T-helper 1 cell treated with Interleukin-12 subunit alpha and Interleukin-12 subunit beta and Interleukin-4 antibody, amounts not matched to agents 30 μg/mL and 1 μg/mL, for 36 hours (primary cell): ENCODE results near the gene PAK1.

ENCODE experiments used
- H3K27ac Mint-ChIP-seq: one replicate; pipeline ENCODE4 v1.8.0; 2021; ENCODE audit warnings: mild to moderate bottlenecking, mixed read lengths
- H3K27me3 Mint-ChIP-seq: one replicate; pipeline ENCODE4 v1.8.0; 2021; ENCODE audit warnings: low read depth, mixed read lengths
- H3K36me3 Mint-ChIP-seq: one replicate; pipeline ENCODE4 v1.8.0; 2021; ENCODE audit warnings: low read depth, mixed read lengths
- H3K4me1 Mint-ChIP-seq: one replicate; pipeline ENCODE4 v1.8.0; 2021; ENCODE audit warnings: low read depth, mixed read lengths
- H3K4me3 Mint-ChIP-seq: one replicate; pipeline ENCODE4 v1.8.0; 2021; ENCODE audit warnings: mild to moderate bottlenecking, moderate library complexity, mixed read lengths
- H3K9me3 Mint-ChIP-seq: one replicate; pipeline ENCODE4 v1.8.0; 2021; ENCODE audit warnings: mixed read lengths

PAK1 gene

DNA sequence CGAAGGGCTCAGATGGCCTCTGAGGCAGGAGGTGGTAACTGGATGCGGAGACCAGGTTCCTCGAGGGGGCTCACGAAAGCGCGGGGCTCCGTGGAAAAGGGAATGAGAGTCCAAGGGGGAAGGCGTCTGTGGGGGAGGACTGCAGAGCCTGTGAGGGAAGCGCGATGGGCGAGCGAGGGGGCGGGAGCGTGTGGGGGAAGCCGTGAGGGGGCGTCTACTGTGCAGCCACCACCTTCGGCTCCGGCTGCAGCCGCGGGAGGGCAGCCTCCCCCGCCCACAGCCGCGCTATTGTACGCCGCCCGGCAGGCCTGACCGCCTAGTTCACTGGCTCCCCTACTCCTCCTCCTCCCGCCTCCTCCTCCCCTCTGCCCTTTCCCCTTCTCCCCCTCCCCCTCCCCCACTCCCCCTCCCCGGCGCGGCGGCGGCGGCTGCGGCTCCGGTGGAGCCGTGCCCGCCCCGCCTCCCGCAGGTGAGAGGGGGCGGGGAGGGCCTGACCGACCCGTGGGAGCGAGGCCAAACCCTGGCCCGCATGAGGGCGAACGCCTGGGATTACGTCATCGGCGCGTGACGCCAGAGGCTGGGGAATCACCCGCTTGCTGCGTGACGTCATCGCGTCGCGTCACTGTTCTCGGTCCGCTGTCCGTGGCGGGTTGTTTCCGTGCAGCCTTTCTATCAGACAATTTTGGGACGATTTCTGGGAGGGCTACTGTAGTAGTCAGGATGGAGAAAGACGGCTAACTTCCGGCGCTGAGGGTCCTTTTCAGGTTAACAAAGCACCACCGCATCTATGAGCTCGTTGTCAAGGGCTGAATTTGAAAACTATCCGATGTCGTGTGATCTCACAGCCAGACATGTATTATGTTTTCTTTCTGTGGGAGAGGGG lies at the start of gene PAK1:
Gene PAK1 (minus strand): TSS at position 294 of the 883 bp plus-strand sequence. CDS start 81,574 bp downstream, outside the sequence.
- no peaks in the 10 kb centered on the region for H3K36me3 Mint-ChIP-seq
- H3K27me3 Mint-ChIP-seq: peaks cover 45% of the 10 kb centered on the region
- H3K4me3 Mint-ChIP-seq: peak within 1 kb of the TSS; percentile 83
- peaks cover 14% of the 10 kb centered on the region for H3K4me1 Mint-ChIP-seq
- H3K27ac Mint-ChIP-seq: peak within 1 kb of the TSS; percentile 83
- no peaks in the 10 kb centered on the region for H3K9me3 Mint-ChIP-seq

DNA sequence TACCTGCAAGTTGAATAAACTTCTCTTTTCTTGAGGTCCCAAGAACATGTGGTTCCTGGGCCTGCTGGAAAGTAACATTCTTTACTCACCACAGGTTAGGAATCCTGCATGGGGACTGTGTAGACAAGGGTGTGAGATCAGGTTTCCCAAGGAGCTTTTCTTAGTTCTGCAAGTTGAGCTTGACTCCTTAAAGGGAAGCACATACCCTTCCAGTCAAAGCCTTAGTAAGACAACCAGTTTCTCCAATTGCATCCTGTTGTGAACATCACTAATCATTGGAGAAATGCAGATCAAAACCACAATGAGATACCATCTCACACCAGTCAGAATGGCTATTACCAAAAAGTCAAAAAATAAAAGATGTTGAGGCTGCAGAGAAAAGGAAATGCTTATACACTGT lies 48.3 kb upstream of the PAK1 start:
- no peaks in the 10 kb centered on the region for H3K36me3 Mint-ChIP-seq
- H3K9me3 Mint-ChIP-seq: no peaks in the 10 kb centered on the region
- H3K27ac Mint-ChIP-seq: no peak overlapping the region
- H3K4me3 Mint-ChIP-seq: no peak overlapping the region
- no peaks in the 10 kb centered on the region for H3K4me1 Mint-ChIP-seq
- no peaks in the 10 kb centered on the region for H3K27me3 Mint-ChIP-seq

DNA sequence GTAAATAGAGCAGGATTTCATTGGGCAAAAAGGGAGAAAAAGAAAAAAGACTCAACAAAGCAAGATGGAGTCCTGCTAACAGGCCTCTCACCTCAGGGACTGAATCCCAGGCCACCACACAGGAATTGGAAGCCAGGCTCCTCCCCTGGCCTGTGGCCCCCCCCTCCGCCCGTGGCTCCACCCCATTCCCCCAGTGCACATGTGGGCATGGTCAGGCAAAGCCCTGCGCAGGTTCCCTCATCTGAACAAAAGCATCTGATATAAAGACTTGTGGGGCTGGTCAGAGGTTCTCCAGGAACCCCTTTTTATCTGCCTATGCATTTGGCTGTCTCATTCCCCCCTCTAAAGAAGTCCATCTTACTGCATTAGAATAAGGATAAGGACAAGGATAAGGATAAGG lies 46.0 kb upstream of the PAK1 start:
- Mint-ChIP-seq H3K4me1 (no peaks in the 10 kb centered on the region), H3K4me3 (no peak overlapping the region), H3K27ac (no peak overlapping the region), H3K36me3 (no peaks in the 10 kb centered on the region), H3K27me3 (no peaks in the 10 kb centered on the region), H3K9me3 (no peaks in the 10 kb centered on the region)

DNA sequence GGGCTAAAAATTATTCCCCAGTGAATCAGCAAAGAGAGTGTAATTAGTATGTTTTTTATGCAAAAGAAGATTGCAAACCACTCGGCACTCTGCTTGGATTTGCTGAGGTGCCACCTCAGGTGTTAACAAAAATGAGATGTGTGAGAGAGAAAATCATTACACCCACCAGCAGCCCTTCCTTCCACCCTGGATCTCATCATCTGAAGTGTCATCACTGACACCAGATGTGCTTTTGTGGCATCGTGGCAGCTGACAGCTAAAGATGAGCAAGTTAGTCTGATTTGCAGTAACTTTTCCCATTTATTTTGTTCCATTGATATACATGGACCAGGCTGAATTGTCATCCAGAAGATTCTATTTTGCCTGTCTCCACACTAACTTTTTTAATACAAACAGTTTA lies 44.6 kb upstream of the PAK1 start:
- Mint-ChIP-seq H3K9me3 (no peaks in the 10 kb centered on the region), H3K4me3 (no peak overlapping the region), H3K36me3 (no peaks in the 10 kb centered on the region), H3K27me3 (no peaks in the 10 kb centered on the region), H3K4me1 (no peaks in the 10 kb centered on the region), H3K27ac (no peak overlapping the region)

- Mint-ChIP-seq H3K36me3 (no peaks in the 10 kb centered on the region), H3K9me3 (no peaks in the 10 kb centered on the region), H3K4me1 (no peaks in the 10 kb centered on the region), H3K27me3 (no peaks in the 10 kb centered on the region), H3K27ac (no peak overlapping the region), H3K4me3 (no peak overlapping the region)
Measured at GRCh38 chr11:77517753-77518152, 43.9 kb upstream of the PAK1 start.

GRCh38 chr11:77517226-77517625 lies 43.3 kb upstream of the PAK1 start:
- Mint-ChIP-seq H3K27ac (no peak overlapping the region), H3K4me3 (no peak overlapping the region), H3K27me3 (no peaks in the 10 kb centered on the region), H3K9me3 (no peaks in the 10 kb centered on the region), H3K4me1 (no peaks in the 10 kb centered on the region), H3K36me3 (no peaks in the 10 kb centered on the region)

DNA sequence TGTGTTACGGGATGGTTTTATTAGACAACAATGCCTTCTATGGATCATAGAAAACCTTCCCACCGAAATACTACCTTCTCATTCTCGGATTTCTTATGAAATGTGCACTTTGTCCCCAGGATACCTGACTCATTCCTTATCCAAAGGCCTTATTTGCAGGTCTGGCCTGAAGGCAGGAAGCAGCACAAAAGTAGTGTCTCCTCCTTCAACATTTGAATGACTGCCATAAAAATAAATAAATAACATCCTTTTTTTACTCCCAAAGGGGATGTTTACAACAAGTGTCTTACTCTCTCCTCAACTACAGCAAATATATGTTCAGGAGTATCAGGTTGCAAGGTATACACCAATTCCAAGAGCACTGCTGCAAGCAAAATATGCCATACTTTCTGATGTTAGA lies 41.6 kb upstream of the PAK1 start:
- H3K27ac Mint-ChIP-seq: no peak overlapping the region
- H3K9me3 Mint-ChIP-seq: no peaks in the 10 kb centered on the region
- no peaks in the 10 kb centered on the region for H3K4me1 Mint-ChIP-seq
- H3K36me3 Mint-ChIP-seq: no peaks in the 10 kb centered on the region
- H3K27me3 Mint-ChIP-seq: peaks cover 3% of the 10 kb centered on the region
- H3K4me3 Mint-ChIP-seq: no peak overlapping the region

DNA sequence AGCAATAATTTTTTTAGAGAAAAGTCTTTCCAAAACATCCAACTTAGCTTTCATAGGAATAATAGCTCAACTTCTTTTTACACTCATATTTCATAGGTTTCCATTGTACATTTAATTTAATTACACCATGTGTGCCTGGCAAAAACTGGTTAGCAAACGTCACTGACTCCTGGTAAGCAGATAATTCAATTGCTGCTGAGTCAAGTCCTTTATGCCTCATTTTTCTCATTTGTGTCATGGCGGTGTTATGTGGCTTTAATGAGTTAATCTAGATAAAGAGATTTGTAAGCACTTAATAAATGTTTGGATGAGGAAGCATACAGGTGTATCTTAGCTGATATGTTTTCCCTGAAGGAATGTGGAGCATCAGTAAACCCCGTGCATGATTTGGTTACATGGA lies 41.2 kb upstream of the PAK1 start:
- Mint-ChIP-seq H3K4me3 (no peak overlapping the region), H3K4me1 (no peaks in the 10 kb centered on the region), H3K27me3 (peaks cover 3% of the 10 kb centered on the region), H3K27ac (no peak overlapping the region), H3K36me3 (no peaks in the 10 kb centered on the region), H3K9me3 (no peaks in the 10 kb centered on the region)

DNA sequence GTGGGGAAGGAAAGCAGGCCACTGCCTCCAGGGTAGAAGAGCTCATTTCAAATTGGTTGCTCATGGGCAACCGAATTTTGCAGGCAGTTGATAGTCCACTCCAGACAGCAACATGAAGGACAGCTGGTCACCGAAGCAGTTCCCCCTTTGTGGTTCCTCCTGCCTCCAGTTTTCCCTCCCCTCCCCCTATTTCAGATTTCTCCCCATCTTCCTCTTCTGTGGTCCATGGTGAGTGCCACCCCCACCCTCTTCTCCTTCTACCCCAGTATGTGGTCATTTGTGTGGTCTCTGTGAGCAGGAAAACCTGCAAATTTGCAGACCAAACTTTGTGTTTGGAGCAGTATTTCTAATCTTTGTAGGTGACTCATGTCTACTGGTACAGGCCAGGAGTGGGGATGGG lies 38.2 kb upstream of the PAK1 start:
- Mint-ChIP-seq H3K4me3 (no peak overlapping the region), H3K36me3 (no peaks in the 10 kb centered on the region), H3K27ac (no peak overlapping the region), H3K9me3 (no peaks in the 10 kb centered on the region), H3K27me3 (peaks cover 3% of the 10 kb centered on the region), H3K4me1 (no peaks in the 10 kb centered on the region)

DNA sequence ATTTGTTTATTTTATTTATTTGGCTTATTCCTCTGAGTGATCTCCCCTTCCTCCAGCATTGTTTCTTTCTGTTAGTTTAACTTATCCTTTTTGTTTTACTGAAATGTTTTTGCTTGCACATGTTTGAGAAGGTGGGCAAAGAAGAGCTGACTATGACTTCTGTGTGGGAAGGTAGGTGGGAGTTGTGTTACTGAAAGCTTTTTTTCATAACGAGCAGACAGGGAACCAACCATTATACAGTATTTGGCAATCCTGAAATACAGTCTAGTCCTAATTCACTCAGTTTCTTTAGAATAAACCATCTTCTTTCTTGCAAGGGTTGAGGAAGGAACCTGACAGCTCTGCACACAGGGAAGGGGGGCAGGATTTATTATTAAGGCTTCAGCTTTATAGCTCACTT lies 37.0 kb upstream of the PAK1 start:
- H3K4me3 Mint-ChIP-seq: no peak overlapping the region
- H3K9me3 Mint-ChIP-seq: no peaks in the 10 kb centered on the region
- H3K27me3 Mint-ChIP-seq: peaks cover 7% of the 10 kb centered on the region
- no peaks in the 10 kb centered on the region for H3K4me1 Mint-ChIP-seq
- H3K27ac Mint-ChIP-seq: no peak overlapping the region
- no peaks in the 10 kb centered on the region for H3K36me3 Mint-ChIP-seq

DNA sequence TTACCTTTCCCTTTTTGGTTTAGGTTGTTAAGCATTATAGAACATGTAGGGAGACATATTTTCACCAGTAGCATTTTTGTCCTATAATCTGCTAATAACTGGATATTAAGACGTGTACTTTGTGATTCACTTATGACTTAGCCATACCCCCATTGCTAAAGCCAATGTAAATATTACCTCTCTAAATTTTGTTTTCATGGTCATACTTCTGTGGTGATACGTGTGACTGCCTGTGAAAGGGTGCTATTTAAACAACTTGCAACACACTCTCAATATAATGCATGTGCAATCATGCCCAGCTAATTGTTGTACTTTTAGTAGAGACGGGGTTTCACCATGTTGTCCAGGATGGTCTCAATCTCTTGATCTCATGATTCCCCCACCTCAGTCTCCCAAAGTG lies 36.2 kb upstream of the PAK1 start:
- H3K36me3 Mint-ChIP-seq: no peaks in the 10 kb centered on the region
- peaks cover 7% of the 10 kb centered on the region for H3K27me3 Mint-ChIP-seq
- no peaks in the 10 kb centered on the region for H3K4me1 Mint-ChIP-seq
- no peak overlapping the region for H3K27ac Mint-ChIP-seq
- H3K9me3 Mint-ChIP-seq: no peaks in the 10 kb centered on the region
- no peak overlapping the region for H3K4me3 Mint-ChIP-seq

- H3K36me3 Mint-ChIP-seq: no peaks in the 10 kb centered on the region
- H3K27ac Mint-ChIP-seq: no peak overlapping the region
- no peaks in the 10 kb centered on the region for H3K9me3 Mint-ChIP-seq
- no peaks in the 10 kb centered on the region for H3K4me1 Mint-ChIP-seq
- H3K4me3 Mint-ChIP-seq: no peak overlapping the region
- peaks cover 7% of the 10 kb centered on the region for H3K27me3 Mint-ChIP-seq
Measured at GRCh38 chr11:77508019-77508418, 34.1 kb upstream of the PAK1 start.

DNA sequence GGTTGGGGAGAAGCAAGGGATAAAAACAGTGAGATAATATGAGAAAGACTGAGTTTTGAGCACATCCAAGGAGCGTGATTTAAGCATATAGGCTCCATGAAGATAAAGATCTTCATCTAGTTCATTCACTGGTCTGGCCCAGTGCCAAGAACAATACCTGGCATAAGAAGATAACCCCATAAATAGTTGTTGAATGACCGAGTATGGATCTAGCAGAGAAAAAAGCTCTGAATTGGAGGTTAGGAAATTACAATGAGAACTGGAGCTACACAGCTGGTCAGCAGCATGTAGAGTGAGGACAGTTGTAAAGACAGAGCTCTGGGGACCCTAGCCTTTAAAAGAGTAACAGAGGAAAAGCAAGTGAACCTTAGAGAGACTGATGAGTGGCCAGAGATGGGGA lies 33.0 kb upstream of the PAK1 start:
- no peaks in the 10 kb centered on the region for H3K9me3 Mint-ChIP-seq
- H3K27ac Mint-ChIP-seq: no peak overlapping the region
- H3K4me3 Mint-ChIP-seq: no peak overlapping the region
- no peaks in the 10 kb centered on the region for H3K4me1 Mint-ChIP-seq
- H3K36me3 Mint-ChIP-seq: no peaks in the 10 kb centered on the region
- H3K27me3 Mint-ChIP-seq: peaks cover 13% of the 10 kb centered on the region

- Mint-ChIP-seq H3K4me3 (no peak overlapping the region), H3K9me3 (no peaks in the 10 kb centered on the region), H3K4me1 (no peaks in the 10 kb centered on the region), H3K27me3 (peaks cover 17% of the 10 kb centered on the region), H3K36me3 (no peaks in the 10 kb centered on the region), H3K27ac (no peak overlapping the region)
Measured at GRCh38 chr11:77505956-77506355, 32.1 kb upstream of the PAK1 start.

DNA sequence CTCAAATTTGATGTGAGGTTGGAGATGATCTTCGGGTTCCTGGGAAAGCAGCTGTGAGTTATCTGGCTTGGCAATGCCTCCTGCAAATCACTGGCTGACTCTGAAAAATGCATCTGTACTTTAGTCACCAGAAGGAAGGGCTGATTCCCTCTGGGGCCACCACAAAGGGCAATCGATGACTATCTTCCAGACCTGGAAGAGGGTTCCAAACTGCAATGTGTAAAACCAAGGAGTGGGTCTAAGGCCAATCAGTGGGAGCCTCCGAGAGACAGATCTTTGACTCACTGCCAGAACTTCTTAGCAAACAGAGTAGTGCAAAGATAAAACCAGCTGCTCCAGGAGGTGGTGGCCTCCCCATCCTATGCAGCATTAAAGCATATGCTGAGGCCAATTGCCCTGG lies 29.1 kb upstream of the PAK1 start:
- H3K4me1 Mint-ChIP-seq: no peaks in the 10 kb centered on the region
- peaks cover 20% of the 10 kb centered on the region for H3K27me3 Mint-ChIP-seq
- H3K27ac Mint-ChIP-seq: no peak overlapping the region
- no peaks in the 10 kb centered on the region for H3K9me3 Mint-ChIP-seq
- H3K36me3 Mint-ChIP-seq: no peaks in the 10 kb centered on the region
- H3K4me3 Mint-ChIP-seq: no peak overlapping the region
